HG03520 (cell line): ENCODE data around the gene GUCY2D.
"Not testable (repeated sequence)": the region's sequence is repeated elsewhere in the genome, so short reads cannot be mapped to it uniquely, and the experiment has no call there.

ENCODE experiments used
- ATAC-seq: cut with Tn5 transposase; IDR thresholded peaks from one replicate; pipeline ENCODE4 v1.9.1; 2021; ENCODE audit warnings: mild to moderate bottlenecking, moderate library complexity; ENCODE audit not compliant: unreplicated experiment

Gene GUCY2D

DNA sequence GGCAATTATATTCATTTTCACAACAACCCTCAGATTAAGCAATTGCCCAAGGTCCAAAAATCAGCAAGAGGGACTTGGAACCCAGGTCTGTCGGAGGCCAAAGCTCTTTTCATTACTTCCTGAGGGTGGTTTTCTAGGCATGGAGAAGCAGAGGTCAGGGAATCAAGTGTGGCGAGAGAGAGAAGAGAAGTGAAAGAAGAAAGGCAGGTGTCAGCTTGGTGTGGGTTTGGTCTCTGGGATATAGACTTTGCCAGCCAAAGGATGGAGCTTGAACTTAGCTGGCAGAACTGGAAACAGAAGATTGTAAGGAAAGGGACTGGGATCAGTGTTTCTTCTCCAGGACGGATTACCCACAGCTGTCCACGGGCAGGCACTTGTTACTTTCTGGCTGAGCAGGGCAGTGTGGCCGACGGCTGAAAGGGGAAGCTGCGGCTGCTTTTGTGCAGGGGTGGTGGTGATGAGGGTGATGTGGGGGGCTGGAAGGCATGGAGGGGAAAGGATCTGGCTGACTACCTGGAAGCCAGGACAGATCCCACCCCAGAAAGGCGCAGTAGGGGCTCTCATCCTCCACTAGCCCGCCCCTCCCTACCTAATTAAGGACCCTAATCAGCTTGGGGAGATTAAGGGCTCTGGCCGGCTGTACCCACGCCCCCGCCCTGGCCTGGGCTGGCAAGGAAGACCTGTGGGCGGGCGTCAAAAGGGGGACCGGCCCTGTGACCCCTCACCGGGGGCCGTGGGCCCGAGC lies at the start of gene GUCY2D:
GUCY2D (plus strand) TSS at position 640 of the 745 bp plus-strand sequence. CDS start 433 bp downstream, outside the sequence.
- no peak for ATAC-seq

DNA sequence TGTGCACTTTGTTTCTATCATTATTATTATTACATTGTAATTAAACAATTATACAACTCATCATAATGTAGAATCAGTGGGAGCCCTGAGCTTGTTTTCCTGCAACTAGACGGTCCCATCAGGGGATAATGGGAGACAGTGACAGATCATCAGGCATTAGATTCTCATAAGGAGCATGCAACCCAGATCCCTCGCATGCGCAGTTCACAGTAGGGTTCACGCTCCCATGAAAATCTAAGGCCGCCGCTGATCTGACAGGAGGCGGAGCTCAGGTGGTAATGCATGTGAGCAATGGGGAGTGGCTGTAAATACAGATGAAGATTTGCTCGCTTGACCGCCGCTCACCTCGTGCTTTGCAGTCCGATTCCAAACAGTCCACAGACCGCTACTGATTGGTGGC lies 49.1 kb upstream of the GUCY2D start:
- not testable (repeated sequence) for ATAC-seq

DNA sequence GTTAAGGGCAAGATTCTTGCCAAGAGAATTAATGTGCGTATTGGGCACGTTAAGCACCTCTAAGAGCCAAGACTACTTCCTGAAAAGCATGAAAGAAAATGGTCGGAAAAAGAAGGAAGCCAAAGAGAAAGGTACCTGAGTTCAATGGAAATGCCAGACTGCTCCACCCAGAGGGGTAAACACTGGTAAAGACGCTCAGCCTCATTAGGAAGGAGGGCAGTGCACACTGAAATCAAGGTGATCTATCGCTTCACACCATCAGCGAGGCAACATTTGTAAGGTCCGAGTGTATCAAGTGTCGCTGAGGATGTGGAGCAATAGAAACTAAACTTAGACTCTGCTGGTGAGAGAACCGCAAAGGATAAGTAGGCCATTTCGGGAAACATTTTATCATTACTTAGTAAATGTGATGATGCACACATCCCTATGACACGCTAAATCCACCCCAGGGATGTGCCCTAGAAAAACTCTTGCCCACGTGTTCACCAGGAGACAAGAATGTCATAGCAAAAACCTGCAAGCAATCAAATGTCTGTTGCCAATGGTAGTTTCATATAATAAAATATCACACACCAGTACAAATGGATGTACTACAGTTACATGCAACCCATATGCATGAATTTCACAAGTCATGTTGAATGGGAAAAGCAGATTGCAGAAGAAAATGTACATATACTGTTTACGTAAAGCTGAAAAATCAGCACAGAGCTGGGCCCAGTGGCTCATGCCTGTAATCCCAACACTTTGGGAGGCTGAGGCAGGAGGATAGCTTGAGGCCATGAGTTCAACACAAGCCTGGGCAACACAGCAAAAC lies 46.8 kb upstream of the GUCY2D start:
- ATAC-seq = no peak

DNA sequence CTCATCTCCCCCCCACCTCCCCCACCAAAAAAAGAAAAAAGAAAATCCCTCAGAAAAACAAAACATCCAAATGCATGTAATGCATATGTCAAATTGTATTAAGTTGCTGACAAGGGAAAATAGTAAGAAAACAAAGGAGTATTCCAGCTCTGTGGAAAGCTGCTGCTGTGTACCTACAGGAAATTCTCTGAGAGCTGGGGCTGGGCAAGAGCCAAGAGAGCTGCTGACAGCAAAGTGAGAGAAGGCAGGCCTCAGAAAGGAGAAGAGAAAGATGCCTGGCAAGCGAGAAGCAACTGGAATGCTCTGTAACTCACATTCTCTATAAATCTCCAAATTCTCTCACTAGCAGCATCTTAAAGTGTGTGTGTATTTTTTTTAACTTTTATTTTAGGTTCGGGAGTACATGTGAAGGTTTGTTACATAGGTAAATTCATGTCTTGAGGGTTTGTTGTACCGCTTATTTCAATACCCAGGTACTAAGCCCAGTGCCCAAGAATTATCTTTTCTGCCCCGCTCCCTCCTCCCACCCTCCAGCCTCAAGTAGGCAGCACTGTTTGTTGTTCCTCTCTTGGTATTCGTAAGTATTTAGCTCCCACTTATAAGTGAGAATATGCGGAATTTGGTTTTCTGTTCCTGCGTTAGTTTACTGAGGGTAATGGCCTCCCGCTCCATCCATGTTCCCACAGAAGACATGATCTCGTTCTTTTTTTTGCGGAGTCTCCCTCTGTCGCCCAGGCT lies 46.0 kb upstream of the GUCY2D start:
- ATAC-seq = no peak

DNA sequence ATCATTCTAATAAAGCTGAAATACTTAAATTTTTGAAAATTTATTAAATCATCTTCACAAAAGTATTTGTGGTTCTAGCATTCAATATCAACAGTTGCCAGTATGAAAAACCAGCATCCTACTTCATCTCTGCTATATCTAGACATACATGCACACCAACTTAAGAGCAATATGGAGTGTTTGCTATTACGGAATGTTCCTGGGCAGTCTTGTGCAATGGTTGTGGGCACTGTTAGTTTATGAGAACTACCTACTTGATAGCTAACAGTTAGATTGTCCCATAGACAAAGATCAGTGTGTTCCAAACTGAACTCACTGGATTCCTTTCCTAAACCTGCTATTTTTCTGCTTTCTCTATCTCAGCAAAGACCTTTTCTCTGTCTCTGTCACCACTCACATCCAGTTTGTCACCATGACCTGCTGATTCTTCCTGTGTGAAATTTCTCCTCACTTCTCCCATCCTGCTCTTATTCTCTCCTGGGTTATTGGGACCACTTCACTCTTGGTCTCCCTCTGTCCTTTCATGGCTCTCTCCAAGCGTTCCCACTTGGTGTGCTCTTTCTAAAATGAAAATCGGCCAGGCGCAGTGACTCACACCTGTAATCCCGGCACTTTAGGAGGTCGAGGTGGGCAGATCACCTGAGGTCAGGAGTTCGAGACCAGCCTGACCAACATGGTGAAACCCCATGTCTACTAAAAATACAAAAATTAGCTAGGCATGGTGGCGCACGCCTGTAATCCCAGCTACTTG lies 42.7 kb upstream of the GUCY2D start:
- ATAC-seq = no peak

DNA sequence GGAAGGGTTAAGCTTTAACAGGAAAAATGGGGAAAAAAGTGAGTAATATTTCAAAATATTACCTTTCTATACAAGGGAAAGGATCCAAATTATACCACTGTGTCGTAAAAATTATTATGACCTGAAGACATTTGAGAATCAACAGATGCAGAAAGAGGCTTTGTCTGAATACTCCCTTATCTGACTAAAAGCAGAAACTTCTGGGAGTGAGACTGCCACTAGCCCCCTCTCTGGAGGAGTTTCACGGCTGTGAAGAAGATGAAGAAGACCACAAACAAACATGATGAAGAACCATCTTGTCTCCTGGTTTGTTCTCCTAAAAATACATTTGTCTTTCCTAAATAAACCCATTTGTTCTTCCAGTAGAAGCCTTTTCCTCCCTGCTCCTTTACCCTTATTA lies 41.0 kb upstream of the GUCY2D start:
- ATAC-seq = no peak

DNA sequence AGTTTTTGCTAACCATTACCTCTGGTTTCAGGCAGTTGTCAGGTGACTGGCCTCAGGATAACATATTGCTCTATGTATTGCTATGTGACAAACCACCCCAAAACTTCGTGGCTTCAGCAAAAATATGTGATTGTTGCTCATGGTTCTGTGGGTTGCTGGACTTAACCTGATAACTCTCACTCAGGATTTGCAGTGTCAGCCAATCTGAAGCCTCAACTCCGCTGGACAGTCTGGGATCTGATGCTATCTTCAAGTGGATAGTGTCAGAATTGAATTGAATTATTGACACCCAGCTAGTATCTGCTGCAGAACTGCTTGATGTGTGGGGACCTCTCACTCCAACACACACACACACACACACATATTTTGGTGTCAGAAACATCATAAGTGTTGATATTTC lies 34.7 kb upstream of the GUCY2D start:
- ATAC-seq = no peak

DNA sequence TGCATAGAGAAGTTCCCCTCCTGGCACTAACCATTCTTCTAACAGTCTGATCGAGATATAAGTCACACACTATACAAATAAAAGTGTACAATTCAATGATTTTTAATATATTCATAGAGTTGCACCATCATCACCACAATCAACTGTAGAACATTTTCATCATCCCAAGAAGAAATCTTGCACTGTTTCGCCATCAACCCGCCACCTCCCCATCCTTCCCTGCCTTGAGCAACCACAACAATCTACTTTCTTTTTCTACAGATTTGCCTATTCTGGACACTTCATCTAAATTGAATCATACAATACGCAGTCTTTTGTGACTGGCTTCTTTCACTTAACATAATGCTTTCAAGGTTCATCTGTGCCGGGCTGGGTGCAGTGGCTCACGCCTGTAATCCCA lies 33.0 kb upstream of the GUCY2D start:
- no peak for ATAC-seq

DNA sequence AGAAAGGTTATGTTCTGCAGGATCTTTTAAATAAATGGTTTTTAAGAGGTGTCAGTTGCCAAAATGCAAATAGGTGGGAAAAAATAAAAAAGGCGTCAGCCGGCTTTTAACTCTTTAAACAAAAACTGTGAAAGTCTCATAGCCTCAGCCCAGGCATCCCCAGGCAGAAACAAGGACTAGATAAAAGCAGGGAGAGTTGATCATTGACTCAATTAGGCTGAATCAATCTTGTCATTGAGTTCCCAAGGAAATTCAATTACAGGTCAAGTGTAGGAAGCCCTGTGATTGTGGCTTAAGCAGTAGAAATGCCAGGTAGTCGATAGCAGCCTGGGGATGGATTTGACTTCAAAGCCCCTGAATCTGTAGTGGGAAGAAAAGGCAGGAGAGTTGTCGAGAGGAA lies 30.8 kb upstream of the GUCY2D start:
- ATAC-seq = no peak

DNA sequence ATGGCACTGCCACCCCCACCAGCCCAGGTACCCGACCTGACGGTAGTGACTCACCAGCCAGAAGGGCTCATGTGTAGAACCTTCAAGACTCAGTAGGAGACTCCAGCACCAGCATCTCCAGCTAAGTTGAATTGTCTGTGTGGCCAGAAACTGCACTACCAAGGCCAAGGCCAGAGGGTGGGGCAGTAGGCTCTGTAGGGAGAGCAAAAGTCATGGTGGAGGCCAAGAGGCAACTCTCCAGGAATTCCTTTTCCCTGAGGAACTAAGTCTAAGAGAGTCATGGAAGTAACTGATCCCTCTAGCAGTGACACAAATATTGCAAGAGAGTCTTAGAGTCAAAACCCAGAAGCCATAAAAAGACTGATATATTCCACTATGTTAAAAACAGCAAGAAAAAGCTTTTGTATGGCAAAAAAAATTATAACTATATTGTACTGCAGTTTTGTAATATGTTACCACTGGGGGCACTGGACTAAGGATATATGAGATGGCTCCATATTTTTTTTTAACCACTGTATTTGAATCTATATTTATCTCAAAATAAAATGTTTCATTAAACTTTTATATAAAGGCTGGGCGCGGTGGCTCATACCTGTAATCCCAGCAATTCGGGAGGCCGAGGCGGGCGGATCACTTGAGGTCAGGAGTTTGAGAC lies 30.2 kb upstream of the GUCY2D start:
- no peak for ATAC-seq

DNA sequence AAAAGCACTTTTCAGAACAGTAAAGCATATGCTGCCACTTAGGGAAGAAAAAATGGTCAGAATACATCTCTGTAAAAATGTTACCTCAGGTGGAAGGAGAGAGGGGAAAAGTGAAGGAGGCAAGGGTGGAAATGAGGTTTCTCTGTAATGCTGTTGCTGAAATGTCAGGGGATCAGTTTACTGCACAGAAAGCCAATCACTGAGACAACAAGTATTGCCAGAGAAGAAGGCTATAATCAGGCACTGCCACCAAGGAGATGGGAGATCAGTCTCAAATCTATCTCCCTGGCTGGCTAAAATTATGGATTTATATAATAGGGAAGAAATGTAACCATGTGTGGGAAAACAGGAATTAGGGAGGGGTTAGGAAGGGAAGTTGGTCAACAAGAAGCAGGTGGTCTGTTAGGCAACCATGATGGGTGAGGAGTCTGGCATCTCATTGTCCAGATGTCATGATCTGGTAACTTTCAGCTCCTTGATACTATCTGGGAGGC lies 27.7 kb upstream of the GUCY2D start:
- ATAC-seq = no peak

DNA sequence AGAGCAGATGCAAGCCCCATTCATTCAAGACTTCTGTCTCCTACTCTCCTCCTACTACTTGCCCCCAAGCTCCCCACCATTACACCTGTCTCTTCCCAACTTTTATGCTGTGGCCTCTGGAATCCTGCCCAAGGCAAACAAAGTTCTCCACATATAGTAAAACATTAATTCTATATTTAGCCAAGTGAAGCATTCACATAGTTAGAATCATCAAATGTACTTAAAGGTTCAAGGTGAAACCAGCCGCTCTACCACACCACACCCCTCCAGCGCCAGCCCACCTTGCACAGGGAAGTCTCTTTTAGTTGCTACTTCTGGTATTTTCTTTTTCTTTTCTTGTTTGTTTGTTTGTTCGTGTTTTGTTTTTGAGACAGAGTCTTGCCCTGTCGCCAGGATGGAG lies 25.4 kb upstream of the GUCY2D start:
- no peak for ATAC-seq

DNA sequence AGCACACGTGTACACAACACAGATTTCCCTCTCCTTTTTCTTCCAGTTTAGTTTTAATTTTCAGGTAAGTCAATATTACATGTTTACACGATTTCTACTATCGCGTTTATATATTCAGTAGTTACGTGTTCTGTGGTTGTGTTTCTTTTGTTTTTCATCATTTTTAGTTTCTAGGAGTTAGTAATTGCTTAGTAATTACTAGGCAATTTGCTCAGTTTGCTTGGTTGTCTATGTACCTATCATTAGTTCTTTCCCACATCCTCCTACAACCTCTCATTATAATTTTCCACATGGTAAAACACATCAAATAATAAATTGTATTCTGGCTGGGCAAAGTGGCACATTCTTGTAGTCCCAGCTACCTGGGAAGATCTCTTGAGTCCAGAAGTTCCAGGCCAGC lies 24.6 kb upstream of the GUCY2D start:
- ATAC-seq = no peak

DNA sequence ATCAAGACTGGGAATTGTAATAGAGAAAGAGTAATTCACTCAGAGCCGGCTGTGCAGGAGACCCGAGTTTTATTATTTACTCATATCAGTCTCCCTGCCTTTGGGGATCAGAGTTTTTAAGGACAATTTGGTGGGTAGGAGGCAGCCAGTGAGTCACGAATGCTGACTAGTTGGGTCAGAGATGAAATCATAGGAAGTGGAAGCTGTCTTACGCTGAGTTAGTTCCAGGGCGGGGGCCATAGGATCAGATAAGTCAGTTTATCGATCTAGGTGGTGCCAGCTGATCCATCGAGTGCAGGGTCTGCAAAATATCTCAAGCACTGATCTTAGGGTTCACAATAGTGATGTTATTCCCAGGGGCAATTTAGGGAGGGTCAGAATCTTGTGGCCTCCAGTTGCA lies 20.2 kb upstream of the GUCY2D start:
- ATAC-seq = no peak

DNA sequence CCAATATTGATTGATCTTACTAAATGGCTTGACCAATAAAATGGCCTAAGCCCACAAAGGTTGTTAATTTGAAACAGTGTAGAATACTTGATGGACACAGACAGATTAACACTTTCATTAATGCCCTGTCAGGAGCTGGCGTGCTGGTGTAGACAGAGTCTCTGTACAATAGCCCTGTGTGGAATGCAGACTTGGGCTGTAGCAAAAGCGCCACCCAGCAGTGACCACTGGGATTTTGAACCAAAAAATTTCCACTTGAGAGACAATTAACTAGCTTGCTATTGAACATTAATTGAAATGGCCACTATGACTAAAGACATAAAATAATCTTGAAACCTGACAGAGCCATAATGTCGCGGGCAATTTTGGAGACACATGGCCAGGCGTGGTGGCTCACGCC lies 19.7 kb upstream of the GUCY2D start:
- no peak for ATAC-seq

DNA sequence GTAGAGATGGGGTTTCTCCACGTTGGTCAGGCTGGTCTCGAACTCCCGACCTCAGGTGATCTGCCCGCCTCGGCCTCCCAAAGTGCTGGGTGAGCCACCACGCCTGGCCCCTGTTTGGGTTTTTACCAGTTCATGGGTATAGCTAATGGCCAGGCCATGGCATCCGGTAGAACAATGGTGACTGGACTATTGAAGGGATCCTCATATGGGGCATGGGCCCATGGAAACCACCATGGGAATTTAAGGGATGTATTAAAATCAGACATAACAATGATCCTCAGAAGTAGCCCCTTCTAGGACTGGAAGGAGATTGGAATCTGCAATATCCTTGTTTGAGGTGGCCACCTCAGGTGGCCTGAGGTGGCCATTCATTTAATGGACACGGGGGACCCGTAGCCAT lies 17.5 kb upstream of the GUCY2D start:
- no peak for ATAC-seq

DNA sequence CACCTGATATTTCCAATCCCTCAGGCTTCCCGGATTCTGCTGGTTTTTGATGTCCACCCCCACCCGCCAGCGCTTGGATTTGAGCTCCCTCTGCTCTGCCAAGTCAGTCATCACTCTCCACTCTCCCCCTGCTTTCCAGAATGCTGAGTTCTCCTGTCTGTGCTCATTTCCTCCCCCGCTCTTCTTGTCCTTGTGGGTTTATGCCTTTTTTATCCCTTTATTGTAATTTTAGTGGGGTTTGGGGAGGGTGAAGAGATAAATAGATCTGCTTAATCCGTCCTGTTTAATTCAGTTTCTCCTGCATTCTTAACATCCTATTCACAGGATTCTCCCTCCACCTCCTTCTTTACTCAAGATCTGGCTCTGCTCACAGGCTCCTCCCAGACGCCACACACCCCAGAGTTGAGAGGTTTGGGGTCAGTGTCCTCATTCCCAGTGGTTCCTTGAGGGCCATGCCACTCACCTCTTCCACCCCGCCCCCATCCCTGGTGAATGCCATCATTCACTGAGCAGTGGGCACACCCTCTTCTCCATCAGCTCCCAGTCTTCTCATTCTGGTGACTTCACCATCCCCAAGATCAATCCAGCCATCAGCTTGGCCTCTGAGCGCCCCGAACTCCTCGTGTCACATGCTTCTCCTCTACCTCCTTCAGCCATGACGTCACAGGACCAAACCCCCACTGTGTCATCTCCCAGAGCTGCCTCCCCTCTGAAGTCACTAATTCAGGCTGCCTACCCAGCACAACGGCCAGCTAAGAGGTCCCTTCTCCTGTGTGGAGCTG lies 15.1 kb upstream of the GUCY2D start:
- ATAC-seq = no peak

DNA sequence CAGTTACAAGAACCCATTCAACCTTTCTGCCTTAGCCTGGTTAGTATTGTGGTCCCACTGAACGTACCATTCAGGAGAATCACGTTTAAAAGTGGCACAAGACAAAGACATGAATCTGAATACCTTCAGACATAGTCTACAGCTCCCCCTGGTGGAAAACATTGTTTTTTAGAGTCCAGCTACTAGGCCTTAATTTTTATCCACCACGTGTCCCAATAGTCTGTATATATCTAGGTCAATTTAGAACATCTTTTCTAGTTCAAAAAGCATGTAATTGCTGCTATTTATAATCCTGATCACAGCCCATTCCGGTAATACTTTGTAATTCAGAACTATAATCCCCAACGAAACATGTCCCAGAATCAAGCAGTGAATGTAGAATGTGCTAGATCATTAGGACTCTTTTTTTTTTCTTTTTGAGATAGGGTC lies 13.7 kb upstream of the GUCY2D start:
- ATAC-seq = no peak
